Uterus (tissue), 2 donors: ENCODE data around the gene BCL11B.

Source experiments
- POLR2A ChIP-seq, 2 donors: fragments of 450-650 bp; IDR thresholded peaks; one replicate each; pipeline ENCODE4 v1.6.1; 2016; ENCODE audit warnings: antibody characterized with exemption in 2 of 2, mild to moderate bottlenecking in 1 of 2, moderate library complexity in 1 of 2
- TF ChIP-seq, protein P1 (sequence below), 4 experiments: fragments of 200-600 bp in 2 of 4; fragments of 450-650 bp in 2 of 4; sonication (generic) in 2 of 4; IDR thresholded peaks; one replicate each; pipeline ENCODE4 v1.5.1; 2016 to 2019; ENCODE audit warnings: antibody characterized with exemption in 4 of 4, mild to moderate bottlenecking in 2 of 4, moderate library complexity in 1 of 4

DNA sequence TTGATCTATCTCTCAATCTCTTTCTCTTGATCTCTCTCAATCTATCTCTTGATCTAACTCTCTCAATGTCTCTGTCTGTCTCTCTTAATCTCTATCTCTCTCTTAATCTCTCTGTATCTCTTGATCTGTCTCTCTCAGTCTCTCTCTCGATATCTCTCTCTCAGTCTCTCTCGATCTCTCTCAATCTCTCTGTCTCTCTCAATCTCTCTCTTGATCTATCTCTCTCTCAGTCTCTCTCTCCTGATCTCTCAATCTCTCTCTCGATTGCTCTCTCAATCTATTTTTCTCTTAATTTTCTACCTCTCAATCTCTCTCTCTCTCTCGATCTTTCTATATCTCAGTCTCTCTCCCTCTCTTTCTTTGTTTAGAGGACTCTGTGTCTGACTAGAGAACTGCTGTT, 126.7 kb downstream of the BCL11B start:
- TF ChIP-seq, protein P1, sequence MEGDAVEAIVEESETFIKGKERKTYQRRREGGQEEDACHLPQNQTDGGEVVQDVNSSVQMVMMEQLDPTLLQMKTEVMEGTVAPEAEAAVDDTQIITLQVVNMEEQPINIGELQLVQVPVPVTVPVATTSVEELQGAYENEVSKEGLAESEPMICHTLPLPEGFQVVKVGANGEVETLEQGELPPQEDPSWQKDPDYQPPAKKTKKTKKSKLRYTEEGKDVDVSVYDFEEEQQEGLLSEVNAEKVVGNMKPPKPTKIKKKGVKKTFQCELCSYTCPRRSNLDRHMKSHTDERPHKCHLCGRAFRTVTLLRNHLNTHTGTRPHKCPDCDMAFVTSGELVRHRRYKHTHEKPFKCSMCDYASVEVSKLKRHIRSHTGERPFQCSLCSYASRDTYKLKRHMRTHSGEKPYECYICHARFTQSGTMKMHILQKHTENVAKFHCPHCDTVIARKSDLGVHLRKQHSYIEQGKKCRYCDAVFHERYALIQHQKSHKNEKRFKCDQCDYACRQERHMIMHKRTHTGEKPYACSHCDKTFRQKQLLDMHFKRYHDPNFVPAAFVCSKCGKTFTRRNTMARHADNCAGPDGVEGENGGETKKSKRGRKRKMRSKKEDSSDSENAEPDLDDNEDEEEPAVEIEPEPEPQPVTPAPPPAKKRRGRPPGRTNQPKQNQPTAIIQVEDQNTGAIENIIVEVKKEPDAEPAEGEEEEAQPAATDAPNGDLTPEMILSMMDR (IDR thresholded peaks at IDR 0.05), result no peak
- no peak for TF ChIP-seq POLR2A (IDR thresholded peaks at IDR 0.05)
